ENCODE data around the gene SORCS2. TPM values are rescaled to one million over a fixed set of nuclear protein-coding genes. Genes with fewer than 3 reads are reported as not detected.

Gene SORCS2
- total and polyA plus RNA-seq, 2 of the 8 experiments (the other 6 are each of a cell fraction or from before 2014, with no cell fraction given) = 0.36 to 1.8 TPM

DNA sequence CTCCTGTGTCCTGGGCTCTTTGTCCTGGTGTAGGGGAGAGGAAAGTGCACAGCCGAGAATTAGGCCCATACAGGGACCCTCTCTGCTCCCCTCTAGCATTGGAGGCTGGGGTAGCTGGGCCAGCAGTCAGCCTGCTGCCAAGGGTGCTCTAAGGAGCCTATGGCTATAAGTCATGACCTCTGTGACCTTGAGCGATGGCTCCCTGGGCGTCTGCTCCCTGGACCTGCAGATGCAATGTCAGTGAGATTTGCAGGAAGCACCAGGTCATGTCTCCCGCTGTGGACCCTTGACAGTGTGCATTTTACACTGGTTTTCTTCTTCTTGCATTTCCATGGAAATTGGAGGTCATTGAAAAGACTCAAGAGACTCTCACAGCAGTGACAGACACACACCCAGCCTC is 476.5 kb downstream of the SORCS2 start (continued):
- TF ChIP-seq, protein P1, sequence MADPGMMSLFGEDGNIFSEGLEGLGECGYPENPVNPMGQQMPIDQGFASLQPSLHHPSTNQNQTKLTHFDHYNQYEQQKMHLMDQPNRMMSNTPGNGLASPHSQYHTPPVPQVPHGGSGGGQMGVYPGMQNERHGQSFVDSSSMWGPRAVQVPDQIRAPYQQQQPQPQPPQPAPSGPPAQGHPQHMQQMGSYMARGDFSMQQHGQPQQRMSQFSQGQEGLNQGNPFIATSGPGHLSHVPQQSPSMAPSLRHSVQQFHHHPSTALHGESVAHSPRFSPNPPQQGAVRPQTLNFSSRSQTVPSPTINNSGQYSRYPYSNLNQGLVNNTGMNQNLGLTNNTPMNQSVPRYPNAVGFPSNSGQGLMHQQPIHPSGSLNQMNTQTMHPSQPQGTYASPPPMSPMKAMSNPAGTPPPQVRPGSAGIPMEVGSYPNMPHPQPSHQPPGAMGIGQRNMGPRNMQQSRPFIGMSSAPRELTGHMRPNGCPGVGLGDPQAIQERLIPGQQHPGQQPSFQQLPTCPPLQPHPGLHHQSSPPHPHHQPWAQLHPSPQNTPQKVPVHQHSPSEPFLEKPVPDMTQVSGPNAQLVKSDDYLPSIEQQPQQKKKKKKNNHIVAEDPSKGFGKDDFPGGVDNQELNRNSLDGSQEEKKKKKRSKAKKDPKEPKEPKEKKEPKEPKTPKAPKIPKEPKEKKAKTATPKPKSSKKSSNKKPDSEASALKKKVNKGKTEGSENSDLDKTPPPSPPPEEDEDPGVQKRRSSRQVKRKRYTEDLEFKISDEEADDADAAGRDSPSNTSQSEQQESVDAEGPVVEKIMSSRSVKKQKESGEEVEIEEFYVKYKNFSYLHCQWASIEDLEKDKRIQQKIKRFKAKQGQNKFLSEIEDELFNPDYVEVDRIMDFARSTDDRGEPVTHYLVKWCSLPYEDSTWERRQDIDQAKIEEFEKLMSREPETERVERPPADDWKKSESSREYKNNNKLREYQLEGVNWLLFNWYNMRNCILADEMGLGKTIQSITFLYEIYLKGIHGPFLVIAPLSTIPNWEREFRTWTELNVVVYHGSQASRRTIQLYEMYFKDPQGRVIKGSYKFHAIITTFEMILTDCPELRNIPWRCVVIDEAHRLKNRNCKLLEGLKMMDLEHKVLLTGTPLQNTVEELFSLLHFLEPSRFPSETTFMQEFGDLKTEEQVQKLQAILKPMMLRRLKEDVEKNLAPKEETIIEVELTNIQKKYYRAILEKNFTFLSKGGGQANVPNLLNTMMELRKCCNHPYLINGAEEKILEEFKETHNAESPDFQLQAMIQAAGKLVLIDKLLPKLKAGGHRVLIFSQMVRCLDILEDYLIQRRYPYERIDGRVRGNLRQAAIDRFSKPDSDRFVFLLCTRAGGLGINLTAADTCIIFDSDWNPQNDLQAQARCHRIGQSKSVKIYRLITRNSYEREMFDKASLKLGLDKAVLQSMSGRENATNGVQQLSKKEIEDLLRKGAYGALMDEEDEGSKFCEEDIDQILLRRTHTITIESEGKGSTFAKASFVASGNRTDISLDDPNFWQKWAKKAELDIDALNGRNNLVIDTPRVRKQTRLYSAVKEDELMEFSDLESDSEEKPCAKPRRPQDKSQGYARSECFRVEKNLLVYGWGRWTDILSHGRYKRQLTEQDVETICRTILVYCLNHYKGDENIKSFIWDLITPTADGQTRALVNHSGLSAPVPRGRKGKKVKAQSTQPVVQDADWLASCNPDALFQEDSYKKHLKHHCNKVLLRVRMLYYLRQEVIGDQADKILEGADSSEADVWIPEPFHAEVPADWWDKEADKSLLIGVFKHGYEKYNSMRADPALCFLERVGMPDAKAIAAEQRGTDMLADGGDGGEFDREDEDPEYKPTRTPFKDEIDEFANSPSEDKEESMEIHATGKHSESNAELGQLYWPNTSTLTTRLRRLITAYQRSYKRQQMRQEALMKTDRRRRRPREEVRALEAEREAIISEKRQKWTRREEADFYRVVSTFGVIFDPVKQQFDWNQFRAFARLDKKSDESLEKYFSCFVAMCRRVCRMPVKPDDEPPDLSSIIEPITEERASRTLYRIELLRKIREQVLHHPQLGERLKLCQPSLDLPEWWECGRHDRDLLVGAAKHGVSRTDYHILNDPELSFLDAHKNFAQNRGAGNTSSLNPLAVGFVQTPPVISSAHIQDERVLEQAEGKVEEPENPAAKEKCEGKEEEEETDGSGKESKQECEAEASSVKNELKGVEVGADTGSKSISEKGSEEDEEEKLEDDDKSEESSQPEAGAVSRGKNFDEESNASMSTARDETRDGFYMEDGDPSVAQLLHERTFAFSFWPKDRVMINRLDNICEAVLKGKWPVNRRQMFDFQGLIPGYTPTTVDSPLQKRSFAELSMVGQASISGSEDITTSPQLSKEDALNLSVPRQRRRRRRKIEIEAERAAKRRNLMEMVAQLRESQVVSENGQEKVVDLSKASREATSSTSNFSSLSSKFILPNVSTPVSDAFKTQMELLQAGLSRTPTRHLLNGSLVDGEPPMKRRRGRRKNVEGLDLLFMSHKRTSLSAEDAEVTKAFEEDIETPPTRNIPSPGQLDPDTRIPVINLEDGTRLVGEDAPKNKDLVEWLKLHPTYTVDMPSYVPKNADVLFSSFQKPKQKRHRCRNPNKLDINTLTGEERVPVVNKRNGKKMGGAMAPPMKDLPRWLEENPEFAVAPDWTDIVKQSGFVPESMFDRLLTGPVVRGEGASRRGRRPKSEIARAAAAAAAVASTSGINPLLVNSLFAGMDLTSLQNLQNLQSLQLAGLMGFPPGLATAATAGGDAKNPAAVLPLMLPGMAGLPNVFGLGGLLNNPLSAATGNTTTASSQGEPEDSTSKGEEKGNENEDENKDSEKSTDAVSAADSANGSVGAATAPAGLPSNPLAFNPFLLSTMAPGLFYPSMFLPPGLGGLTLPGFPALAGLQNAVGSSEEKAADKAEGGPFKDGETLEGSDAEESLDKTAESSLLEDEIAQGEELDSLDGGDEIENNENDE (IDR thresholded peaks at IDR 0.05; ENCODE audit: insufficient replicate concordance, low read length) = no peak
- TF ChIP-seq TBP (IDR thresholded peaks at IDR 0.05; ENCODE audit: low read depth, low read length) (no peak), SIX5 (IDR thresholded peaks at IDR 0.05; ENCODE audit: low read depth, low read length) (no peak), CEBPB (IDR thresholded peaks at IDR 0.05; ENCODE audit: low read depth, low read length) (no peak), YY1 (IDR thresholded peaks at IDR 0.05; ENCODE audit: low read depth, low read length) (no peak), RFX5 (IDR thresholded peaks at IDR 0.05; ENCODE audit: borderline replicate concordance, low read depth, low read length) (no peak), ASH2L (IDR thresholded peaks at IDR 0.05; ENCODE audit: low read length) (no peak), HDAC6 (IDR thresholded peaks at IDR 0.05; ENCODE audit: low read depth, low read length) (no peak), RXRA (IDR thresholded peaks at IDR 0.05; ENCODE audit: insufficient read depth, low read depth, low read length) (no peak), PHF8 (conservative IDR thresholded peaks at IDR 0.05; ENCODE audit: low read depth, low read length) (no peak), CHD1 (IDR thresholded peaks at IDR 0.05; ENCODE audit: low read depth, low read length) (no peak), CBX8 (IDR thresholded peaks at IDR 0.05; ENCODE audit: borderline replicate concordance, low read depth, low read length) (no peak)
- TF ChIP-seq, protein P2, sequence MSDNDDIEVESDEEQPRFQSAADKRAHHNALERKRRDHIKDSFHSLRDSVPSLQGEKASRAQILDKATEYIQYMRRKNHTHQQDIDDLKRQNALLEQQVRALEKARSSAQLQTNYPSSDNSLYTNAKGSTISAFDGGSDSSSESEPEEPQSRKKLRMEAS (IDR thresholded peaks at IDR 0.05) = no peak
